AG09309 (cell line): ENCODE results near the gene MCTP1.
A peak's percentile ranks its signal among the peaks of the same experiment; 100 is the strongest.

ENCODE experiments used
- DNase-seq: peaks from one replicate; pipeline ENCODE4 v3.0.0-alpha.2; 2010; ENCODE audit warnings: low read depth
- H3K4me3 ChIP-seq: 2 replicates; pipeline ENCODE4 v1.5.1; 2011; ENCODE audit warnings: mild to moderate bottlenecking, low read depth, low read length, moderate library complexity; ENCODE audit not compliant: control insufficient read depth
- TF ChIP-seq, protein P1 (sequence below): IDR thresholded peaks from 2 replicates; pipeline ENCODE4 v1.5.1; 2011; ENCODE audit warnings: mild to moderate bottlenecking, low read depth, low read length, inconsistent platforms; ENCODE audit not compliant: insufficient read depth, control insufficient read depth; ENCODE audit errors: missing control alignments

The MCTP1 gene

DNA sequence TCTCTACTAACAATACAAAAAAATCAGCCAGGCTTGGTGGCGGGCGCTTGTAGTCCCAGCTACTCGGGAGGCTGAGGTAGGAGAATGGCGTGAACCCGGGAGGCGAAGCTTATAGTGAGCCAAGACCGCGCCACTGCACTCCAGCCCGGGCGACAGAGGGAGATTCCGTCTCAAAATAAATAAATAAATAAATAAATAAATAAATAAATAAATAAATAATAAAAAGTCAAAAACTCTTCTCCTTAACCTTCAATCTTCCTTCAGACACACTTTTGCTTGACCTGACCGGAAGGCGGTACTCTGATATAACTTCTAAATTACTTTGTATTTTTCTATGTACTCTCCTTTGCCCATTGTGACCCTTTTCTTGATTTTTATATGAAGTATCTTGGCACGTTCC lies 364.3 kb downstream of the MCTP1 start:
- no peak overlapping the region for H3K4me3 ChIP-seq
- TF ChIP-seq, protein P1, sequence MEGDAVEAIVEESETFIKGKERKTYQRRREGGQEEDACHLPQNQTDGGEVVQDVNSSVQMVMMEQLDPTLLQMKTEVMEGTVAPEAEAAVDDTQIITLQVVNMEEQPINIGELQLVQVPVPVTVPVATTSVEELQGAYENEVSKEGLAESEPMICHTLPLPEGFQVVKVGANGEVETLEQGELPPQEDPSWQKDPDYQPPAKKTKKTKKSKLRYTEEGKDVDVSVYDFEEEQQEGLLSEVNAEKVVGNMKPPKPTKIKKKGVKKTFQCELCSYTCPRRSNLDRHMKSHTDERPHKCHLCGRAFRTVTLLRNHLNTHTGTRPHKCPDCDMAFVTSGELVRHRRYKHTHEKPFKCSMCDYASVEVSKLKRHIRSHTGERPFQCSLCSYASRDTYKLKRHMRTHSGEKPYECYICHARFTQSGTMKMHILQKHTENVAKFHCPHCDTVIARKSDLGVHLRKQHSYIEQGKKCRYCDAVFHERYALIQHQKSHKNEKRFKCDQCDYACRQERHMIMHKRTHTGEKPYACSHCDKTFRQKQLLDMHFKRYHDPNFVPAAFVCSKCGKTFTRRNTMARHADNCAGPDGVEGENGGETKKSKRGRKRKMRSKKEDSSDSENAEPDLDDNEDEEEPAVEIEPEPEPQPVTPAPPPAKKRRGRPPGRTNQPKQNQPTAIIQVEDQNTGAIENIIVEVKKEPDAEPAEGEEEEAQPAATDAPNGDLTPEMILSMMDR = no peak
- DNase-seq = no peak

DNA sequence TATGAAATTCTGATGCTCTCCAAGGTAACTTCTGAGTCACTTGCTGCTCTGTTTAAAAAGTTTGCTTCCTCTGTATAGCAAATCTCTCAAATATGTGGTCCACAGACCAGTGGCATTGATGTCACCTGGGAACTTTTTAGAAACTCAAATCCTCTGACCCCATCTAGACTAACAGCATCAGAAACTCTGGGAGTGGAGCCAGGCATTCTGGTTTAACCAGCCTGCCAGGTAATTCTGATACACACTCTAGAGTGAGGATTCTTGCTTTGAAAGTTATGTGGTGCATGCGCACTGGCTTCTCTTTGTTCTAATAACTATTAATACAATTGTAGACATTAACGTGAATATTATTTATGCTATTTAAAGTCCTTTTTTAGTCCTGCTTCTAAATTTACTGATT lies 368.3 kb downstream of the MCTP1 start:
- DNase-seq = no peak
- TF ChIP-seq, protein P1 = no peak
- H3K4me3 ChIP-seq = no peak overlapping the region

DNA sequence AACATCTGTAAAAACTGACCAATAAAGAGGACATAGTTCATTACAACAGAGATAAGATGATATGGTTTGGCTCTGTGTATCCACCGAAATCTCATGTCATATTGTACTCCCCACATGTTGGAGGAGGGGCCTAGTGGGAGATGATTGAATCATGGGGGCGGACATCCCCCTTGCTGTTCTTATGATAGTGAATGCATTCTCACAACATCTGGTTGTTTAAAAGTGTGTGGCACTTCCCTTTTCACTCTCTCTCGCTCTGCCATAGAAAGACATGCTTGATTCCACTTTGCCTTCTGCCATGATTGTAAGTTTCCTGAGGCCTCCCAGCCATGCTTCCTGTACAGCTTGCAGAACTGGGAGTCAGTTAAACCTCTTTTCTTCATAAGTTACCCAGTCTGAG lies 373.6 kb downstream of the MCTP1 start:
- TF ChIP-seq, protein P1 = no peak
- no peak overlapping the region for H3K4me3 ChIP-seq
- no peak for DNase-seq

DNA sequence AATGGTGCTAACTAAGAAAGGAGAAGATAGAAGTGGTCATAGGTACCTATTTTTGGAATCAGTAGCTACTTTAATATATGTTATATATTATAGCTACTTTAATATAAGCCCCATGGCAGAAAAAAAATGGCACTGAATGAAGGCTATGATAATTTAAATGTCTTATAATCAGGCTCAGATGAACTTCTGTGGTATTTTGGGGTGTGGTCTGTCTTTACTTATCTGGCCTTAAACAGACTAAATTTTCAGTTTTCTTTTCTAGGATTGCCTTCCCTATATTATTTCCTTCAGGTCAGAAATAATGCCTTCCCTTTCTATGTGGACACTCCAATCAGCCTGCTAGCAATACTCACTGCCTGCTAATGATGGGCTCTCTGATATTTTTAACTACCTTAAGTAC lies 374.2 kb downstream of the MCTP1 start:
- TF ChIP-seq, protein P1 = no peak
- no peak for DNase-seq
- no peak overlapping the region for H3K4me3 ChIP-seq

DNA sequence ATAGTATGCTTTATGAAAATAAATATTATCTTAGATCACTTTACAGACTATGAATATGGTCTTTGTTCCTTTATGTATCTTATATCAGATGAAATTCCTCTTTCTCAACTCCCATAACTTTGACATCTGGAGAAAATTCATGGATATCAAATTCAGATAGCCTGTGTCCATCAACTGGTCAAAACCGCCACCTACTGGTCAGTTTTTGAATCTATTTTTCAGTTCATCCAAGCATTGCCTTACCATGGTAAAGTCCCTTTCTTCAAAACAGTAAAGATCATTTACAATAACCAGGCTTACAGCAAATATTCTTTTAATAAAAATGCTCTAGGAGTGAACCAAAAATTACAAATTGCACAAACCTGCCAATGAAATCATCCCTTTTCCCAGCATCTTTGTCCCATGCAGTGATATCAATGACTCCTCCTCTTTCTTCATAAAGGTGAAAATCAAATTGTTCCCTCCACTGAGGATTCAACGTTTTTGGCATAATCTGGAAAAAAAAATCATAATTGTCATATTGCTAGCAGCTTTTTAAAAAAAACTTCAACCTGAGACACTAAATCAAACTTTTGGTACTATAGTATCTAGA lies 375.9 kb downstream of the MCTP1 start:
- no peak overlapping the region for H3K4me3 ChIP-seq
- no peak for DNase-seq
- TF ChIP-seq, protein P1 = peak; percentile 68

DNA sequence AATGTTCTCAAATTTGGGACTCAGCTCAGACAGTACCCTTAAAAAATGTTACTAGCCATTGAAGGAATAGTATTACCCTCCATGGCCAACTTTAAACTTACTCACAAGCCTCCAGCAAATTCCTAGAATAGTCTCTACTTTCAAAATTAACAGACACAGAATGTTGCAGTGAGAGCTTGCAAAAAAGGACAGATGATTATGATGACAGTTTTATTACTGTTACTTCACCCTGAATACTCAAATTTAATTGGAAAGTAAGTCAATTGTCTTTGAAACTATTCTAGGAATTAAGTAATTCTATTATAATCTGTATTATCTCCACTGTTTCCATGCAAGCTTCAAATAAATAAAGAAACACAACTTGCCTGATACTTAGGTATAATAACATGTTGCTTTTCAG lies 378.1 kb downstream of the MCTP1 start:
- H3K4me3 ChIP-seq = no peak overlapping the region
- TF ChIP-seq, protein P1 = no peak
- peak; percentile 34 for DNase-seq

DNA sequence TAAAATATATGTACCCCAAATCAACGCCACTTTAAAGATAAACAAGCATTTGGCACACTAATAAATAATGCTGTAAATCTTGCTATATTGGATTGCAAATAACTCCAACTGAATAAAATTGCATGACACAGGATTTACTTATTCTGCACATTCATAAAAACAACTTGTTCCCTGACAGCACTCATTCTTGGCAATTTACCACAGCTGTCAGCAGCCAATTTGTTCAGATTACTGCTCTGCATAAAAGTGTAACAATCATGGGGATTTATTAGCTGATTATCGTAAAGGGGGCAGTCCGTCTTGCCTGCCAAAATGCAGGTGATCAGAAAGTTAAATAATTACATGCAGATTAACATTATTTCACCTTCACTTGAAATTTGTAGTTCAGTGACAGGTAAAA lies 381.2 kb downstream of the MCTP1 start:
- TF ChIP-seq, protein P1 = no peak
- no peak overlapping the region for H3K4me3 ChIP-seq
- no peak for DNase-seq
